HG02970 (cell line): ENCODE data around the gene UVSSA.
"Not testable (repeated sequence)": the region's sequence is repeated elsewhere in the genome, so short reads cannot be mapped to it uniquely, and the experiment has no call there.

Source experiments
- ATAC-seq: cut with Tn5 transposase; IDR thresholded peaks from one replicate; pipeline ENCODE4 v1.9.1; 2021; ENCODE audit warnings: mild to moderate bottlenecking, moderate library complexity, moderate number of reproducible peaks; ENCODE audit not compliant: unreplicated experiment, low FRiP score

Gene UVSSA

GRCh38 chr4:1360423-1361283 lies 13.6 kb downstream of the UVSSA start:
- ATAC-seq: no peak

- ATAC-seq: no peak
These were observed 14.4 kb downstream of the UVSSA start for GRCh38 chr4:1361431-1361830.

- ATAC-seq: no peak
These were observed 15.0 kb downstream of the UVSSA start for GRCh38 chr4:1362046-1362445.

- ATAC-seq: no peak
These were observed 15.5 kb downstream of the UVSSA start for GRCh38 chr4:1362521-1362920.

- ATAC-seq: no peak
These were observed 16.5 kb downstream of the UVSSA start for GRCh38 chr4:1363513-1363912.

GRCh38 chr4:1364217-1364616 lies 17.2 kb downstream of the UVSSA start:
- ATAC-seq: no peak

- no peak for ATAC-seq
These were observed 17.7 kb downstream of the UVSSA start for GRCh38 chr4:1364748-1365147.

- ATAC-seq: no peak
These were observed 18.5 kb downstream of the UVSSA start for GRCh38 chr4:1365271-1366178.

GRCh38 chr4:1366371-1367229 lies 19.6 kb downstream of the UVSSA start:
- no peak for ATAC-seq

GRCh38 chr4:1367230-1367935 lies 20.4 kb downstream of the UVSSA start:
- ATAC-seq: no peak

- no peak for ATAC-seq
These were observed 20.9 kb downstream of the UVSSA start for GRCh38 chr4:1367936-1368289.

- ATAC-seq: no peak
These were observed 21.5 kb downstream of the UVSSA start for GRCh38 chr4:1368421-1369090.

GRCh38 chr4:1369091-1369450 lies 22.1 kb downstream of the UVSSA start:
- ATAC-seq: no peak

GRCh38 chr4:1369479-1370079 lies 22.6 kb downstream of the UVSSA start:
- no peak for ATAC-seq

- ATAC-seq: no peak
These were observed 23.5 kb downstream of the UVSSA start for GRCh38 chr4:1370321-1371124.

GRCh38 chr4:1371176-1372165 lies 24.5 kb downstream of the UVSSA start:
- ATAC-seq: no peak

- not testable (repeated sequence) for ATAC-seq
These were observed 25.6 kb downstream of the UVSSA start for GRCh38 chr4:1372576-1372975.
